Fibroblast of villous mesenchyme (primary cell): ENCODE results near the gene CRKL. TPM values are rescaled to one million over a fixed set of nuclear protein-coding genes. Genes with fewer than 3 reads are reported as not detected.

Experiments used
- DNase-seq: peaks from one replicate; pipeline ENCODE4 v3.0.0-alpha.2; 2010; ENCODE audit warnings: low read depth
- H3K4me3 ChIP-seq: 2 replicates; pipeline ENCODE4 v1.5.1; 2011; ENCODE audit warnings: low read depth, mild to moderate bottlenecking, low read length
- CTCF ChIP-seq: IDR thresholded peaks from 2 replicates; pipeline ENCODE4 v1.5.1; 2012; ENCODE audit warnings: low read depth, mild to moderate bottlenecking, low read length; ENCODE audit not compliant: insufficient read depth
- total RNA-seq: library from RNA; depleted of rRNA; stranded (reverse); fragments of >200 nt; gene quantifications from 2 replicates; pipeline ENCODE4 v1.2.3, GENCODE V29; 2012

CRKL gene
- total RNA-seq, 1 donor: 57.4 TPM

GRCh38 chr22:20986365-20986764 is 69.2 kb downstream of the CRKL start:
- no peak for DNase-seq
- H3K4me3 ChIP-seq: no peak overlapping the region
- no peak for TF ChIP-seq CTCF

- DNase-seq: no peak
- H3K4me3 ChIP-seq: no peak overlapping the region
- no peak for TF ChIP-seq CTCF
These were observed 70.2 kb downstream of the CRKL start for GRCh38 chr22:20987375-20987774.

GRCh38 chr22:20988573-20989322 is 71.5 kb downstream of the CRKL start:
- no peak overlapping the region for H3K4me3 ChIP-seq
- no peak for DNase-seq
- no peak for TF ChIP-seq CTCF

GRCh38 chr22:20989323-20990138 is 72.3 kb downstream of the CRKL start:
- no peak overlapping the region for H3K4me3 ChIP-seq
- no peak for TF ChIP-seq CTCF
- DNase-seq: no peak

- TF ChIP-seq CTCF: no peak
- no peak for DNase-seq
- no peak overlapping the region for H3K4me3 ChIP-seq
These were observed 73.3 kb downstream of the CRKL start for GRCh38 chr22:20990184-20991180.

GRCh38 chr22:20991252-20992055 is 74.2 kb downstream of the CRKL start:
- DNase-seq: no peak
- TF ChIP-seq CTCF: no peak

More at GRCh38 chr22:20991252-20992055, 74.2 kb downstream of the CRKL start:
- H3K4me3 ChIP-seq: no peak overlapping the region
